B cell (primary cell): ENCODE results near the gene MOSPD2.

Source experiments
- CTCF ChIP-seq: fragments of 200-600 bp; IDR thresholded peaks from one replicate; pipeline ENCODE4 v1.8.0; 2022; ENCODE audit warnings: antibody characterized with exemption, mild to moderate bottlenecking
- EZH2 ChIP-seq: IDR thresholded peaks from 2 replicates; pipeline ENCODE4 v1.6.1; 2012; ENCODE audit warnings: borderline replicate concordance, low read depth, mild to moderate bottlenecking, moderate library complexity, low read length; ENCODE audit not compliant: insufficient read depth, poor library complexity, severe bottlenecking

DNA sequence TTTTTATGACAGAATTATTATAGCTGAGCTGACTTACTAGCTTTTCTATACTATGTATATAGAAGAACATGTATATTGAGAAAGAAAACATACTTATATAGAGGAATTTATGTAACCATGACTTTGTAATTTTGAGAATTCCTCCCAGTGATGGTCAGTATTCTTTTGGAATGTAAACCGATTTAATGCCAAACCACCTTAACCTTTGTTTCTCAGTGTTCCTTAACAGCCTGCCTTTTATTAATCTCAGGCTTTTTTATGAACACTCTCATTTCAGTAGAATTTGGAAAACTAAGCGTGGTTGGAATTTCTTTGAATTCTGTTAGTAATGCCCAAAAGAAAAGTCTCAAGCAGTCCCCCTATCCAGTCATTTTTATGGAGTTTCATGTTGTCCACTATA lies 47.0 kb downstream of the MOSPD2 start:
- TF ChIP-seq CTCF, result no peak
- TF ChIP-seq EZH2, result no peak
